ENCODE results near the gene CSTF3. TPM values are rescaled to one million over a fixed set of nuclear protein-coding genes. Genes with fewer than 3 reads are reported as not detected.

Gene CSTF3
- total and polyA plus RNA-seq, 9 of the 15 experiments (the other 6 are each of a cell fraction or from before 2014, with no cell fraction given), result 37.0 to 111 (median 61.0) TPM

DNA sequence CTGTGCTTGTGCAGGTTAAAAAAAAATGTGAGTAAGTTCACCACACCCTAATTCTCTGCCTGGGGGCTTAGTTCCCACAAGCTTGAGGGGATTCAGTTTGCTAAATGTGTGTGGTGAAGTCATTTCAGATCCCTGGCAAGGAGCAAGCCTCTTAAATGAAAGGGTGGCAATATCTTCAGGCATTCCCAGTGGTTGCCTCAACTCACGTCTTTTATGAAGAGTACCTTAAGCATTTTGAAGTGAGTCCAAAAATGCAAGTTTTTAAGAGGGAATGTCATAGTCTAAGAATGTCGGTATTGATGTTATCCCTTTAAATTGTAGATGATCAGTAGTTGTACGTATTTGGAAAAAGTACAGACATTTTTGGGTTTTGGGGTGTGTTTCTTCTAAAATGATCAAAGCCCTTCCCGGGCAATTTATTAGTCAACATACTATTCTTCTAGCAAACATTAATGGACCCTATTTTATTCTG, 117.0 kb downstream of the CSTF3 start:
- peaks cover 0 to 9% of the 10 kb centered on the region in 2 experiments; a peak in 2 of 5 replicates for H3K4me1 ChIP-seq (replicated peaks in 1 of 2; ENCODE audit: control insufficient read depth in 2 of 2, insufficient read depth in 2 of 2, low read length in 2 of 2)
- no peaks in the 10 kb centered on the region for H3K36me3 ChIP-seq (ENCODE audit: control insufficient read depth, insufficient read depth, low read length)
- CTCF ChIA-PET (ENCODE audit: low intra/inter-chr PET ratio), result no interaction called here
- H3K79me2 ChIP-seq (ENCODE audit: control insufficient read depth, insufficient read depth, low read length), result no peaks in the 10 kb centered on the region; the same call in 2 of the 3 replicates
- no peak overlapping the region for H3K4me3 ChIP-seq
- H3K27ac ChIP-seq (ENCODE audit: extremely low read depth, low read depth, low read length), result no peak overlapping the region
- no peaks in the 10 kb centered on the region for H4K20me1 ChIP-seq (replicated peaks; ENCODE audit: control insufficient read depth, insufficient read depth, low read length)
- H3K9me3 ChIP-seq (replicated peaks; ENCODE audit: control insufficient read depth, insufficient read depth, low read depth, low read length), result no peaks in the 10 kb centered on the region
- POLR2A ChIA-PET, result interaction anchor here (1.0 to 1.2 kb wide), 2 partner anchors 11 to 70 kb away, joined by 3 to 5 read pairs; no protein-coding TSS in a partner anchor
- WGBS (ENCODE audit: insufficient coverage, low coverage, missing lambda C conversion rate), result 80% methylated on average over 4 of the region's 4 CpGs
- no TSS peak for BruUV-seq (replicated peaks)
- no peaks in the 10 kb centered on the region for H3K27me3 ChIP-seq (ENCODE audit: control insufficient read depth in 2 of 2, insufficient read depth in 2 of 2, low read length in 2 of 2)
- H2AFZ ChIP-seq (ENCODE audit: low read depth, low read length), result no peak overlapping the region
- no peaks in the 10 kb centered on the region for H3K9me1 ChIP-seq (ENCODE audit: control insufficient read depth, insufficient read depth, low read length)
- DNase-seq (ENCODE audit: extremely low read depth in 1 of 4, low spot score in 3 of 4) (no peak), FAIRE-seq (no peak), ATAC-seq (no peak)
- no peak overlapping the region for H3K4me2 ChIP-seq (ENCODE audit: insufficient read depth, low read length)
- in situ Hi-C loops (cut with MboI), result no loop called here
- H3K9ac ChIP-seq (ENCODE audit: insufficient read depth in 1 of 2, low read depth in 2 of 2, low read length in 2 of 2), result no peak overlapping the region
- intact Hi-C loops (cut with micrococcal nuclease), result no loop called here
- no peak for TF ChIP-seq MYC (IDR thresholded peaks at IDR 0.05; ENCODE audit: low read depth, low read length)
- no peak for TF ChIP-seq MYC (CRISPR knock-in tag; IDR thresholded peaks at IDR 0.05; ENCODE audit: borderline replicate concordance, low read depth)
- TF ChIP-seq TEAD4 (IDR thresholded peaks at IDR 0.05; ENCODE audit: low read length), result no peak
- TF ChIP-seq TEAD4 (CRISPR knock-in tag; IDR thresholded peaks at IDR 0.05; ENCODE audit: borderline replicate concordance), result no peak
- no peak for TF ChIP-seq SRF (CRISPR knock-in tag; IDR thresholded peaks at IDR 0.05)
- TF ChIP-seq SAP30 (IDR thresholded peaks at IDR 0.05; ENCODE audit: borderline replicate concordance, insufficient read depth, low read depth, low read length, poor library complexity, severe bottlenecking), result no peak
- TF ChIP-seq ZNF717 (CRISPR knock-in tag; IDR thresholded peaks at IDR 0.05), result no peak
- TF ChIP-seq, protein P1, sequence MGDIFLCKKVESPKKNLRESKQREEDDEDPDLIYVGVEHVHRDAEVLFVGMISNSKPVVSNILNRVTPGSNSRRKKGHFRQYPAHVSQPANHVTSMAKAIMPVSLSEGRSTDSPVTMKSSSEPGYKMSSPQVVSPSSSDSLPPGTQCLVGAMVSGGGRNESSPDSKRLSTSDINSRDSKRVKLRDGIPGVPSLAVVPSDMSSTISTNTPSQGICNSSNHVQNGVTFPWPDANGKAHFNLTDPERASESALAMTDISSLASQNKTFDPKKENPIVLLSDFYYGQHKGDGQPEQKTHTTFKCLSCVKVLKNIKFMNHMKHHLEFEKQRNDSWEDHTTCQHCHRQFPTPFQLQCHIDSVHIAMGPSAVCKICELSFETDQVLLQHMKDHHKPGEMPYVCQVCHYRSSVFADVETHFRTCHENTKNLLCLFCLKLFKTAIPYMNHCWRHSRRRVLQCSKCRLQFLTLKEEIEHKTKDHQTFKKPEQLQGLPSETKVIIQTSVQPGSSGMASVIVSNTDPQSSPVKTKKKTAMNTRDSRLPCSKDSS (IDR thresholded peaks at IDR 0.05; ENCODE audit: low read depth, partially characterized antibody), result no peak
- no peak for TF ChIP-seq SMARCA5 (IDR thresholded peaks at IDR 0.05)
- TF ChIP-seq KDM2B (CRISPR knock-in tag; IDR thresholded peaks at IDR 0.05), result no peak
- TF ChIP-seq, protein P2, sequence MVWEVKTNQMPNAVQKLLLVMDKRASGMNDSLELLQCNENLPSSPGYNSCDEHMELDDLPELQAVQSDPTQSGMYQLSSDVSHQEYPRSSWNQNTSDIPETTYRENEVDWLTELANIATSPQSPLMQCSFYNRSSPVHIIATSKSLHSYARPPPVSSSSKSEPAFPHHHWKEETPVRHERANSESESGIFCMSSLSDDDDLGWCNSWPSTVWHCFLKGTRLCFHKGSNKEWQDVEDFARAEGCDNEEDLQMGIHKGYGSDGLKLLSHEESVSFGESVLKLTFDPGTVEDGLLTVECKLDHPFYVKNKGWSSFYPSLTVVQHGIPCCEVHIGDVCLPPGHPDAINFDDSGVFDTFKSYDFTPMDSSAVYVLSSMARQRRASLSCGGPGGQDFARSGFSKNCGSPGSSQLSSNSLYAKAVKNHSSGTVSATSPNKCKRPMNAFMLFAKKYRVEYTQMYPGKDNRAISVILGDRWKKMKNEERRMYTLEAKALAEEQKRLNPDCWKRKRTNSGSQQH (CRISPR knock-in tag; IDR thresholded peaks at IDR 0.05), result no peak
- TF ChIP-seq, protein P3, sequence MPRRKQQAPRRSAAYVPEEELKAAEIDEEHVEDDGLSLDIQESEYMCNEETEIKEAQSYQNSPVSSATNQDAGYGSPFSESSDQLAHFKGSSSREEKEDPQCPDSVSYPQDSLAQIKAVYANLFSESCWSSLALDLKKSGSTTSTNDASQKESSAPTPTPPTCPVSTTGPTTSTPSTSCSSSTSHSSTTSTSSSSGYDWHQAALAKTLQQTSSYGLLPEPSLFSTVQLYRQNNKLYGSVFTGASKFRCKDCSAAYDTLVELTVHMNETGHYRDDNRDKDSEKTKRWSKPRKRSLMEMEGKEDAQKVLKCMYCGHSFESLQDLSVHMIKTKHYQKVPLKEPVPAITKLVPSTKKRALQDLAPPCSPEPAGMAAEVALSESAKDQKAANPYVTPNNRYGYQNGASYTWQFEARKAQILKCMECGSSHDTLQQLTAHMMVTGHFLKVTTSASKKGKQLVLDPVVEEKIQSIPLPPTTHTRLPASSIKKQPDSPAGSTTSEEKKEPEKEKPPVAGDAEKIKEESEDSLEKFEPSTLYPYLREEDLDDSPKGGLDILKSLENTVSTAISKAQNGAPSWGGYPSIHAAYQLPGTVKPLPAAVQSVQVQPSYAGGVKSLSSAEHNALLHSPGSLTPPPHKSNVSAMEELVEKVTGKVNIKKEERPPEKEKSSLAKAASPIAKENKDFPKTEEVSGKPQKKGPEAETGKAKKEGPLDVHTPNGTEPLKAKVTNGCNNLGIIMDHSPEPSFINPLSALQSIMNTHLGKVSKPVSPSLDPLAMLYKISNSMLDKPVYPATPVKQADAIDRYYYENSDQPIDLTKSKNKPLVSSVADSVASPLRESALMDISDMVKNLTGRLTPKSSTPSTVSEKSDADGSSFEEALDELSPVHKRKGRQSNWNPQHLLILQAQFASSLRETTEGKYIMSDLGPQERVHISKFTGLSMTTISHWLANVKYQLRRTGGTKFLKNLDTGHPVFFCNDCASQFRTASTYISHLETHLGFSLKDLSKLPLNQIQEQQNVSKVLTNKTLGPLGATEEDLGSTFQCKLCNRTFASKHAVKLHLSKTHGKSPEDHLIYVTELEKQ (CRISPR knock-in tag; IDR thresholded peaks at IDR 0.05), result no peak
- TF ChIP-seq NEUROD1 (IDR thresholded peaks at IDR 0.05; ENCODE audit: borderline replicate concordance, low read depth, low read length, partially characterized antibody), result no peak
- TF ChIP-seq HMG20A (CRISPR knock-in tag; conservative IDR thresholded peaks at IDR 0.05), result no peak
